ENCODE measurements around the gene ZNF385B.

The ZNF385B gene

GRCh38 chr2:179533875-179534274 lies 327.5 kb downstream of the ZNF385B start:
- no peaks in the 10 kb centered on the region for H3K36me3 ChIP-seq (ENCODE audit: control insufficient read depth, insufficient read depth, low read length)
- H3K27me3 ChIP-seq (replicated peaks; ENCODE audit: control insufficient read depth, insufficient read depth, low read length): no peaks in the 10 kb centered on the region
- DNase-seq (ENCODE audit: extremely low read depth, insufficient read length): no peak
- no peak for TF ChIP-seq CTCF (IDR thresholded peaks at IDR 0.05; ENCODE audit: insufficient read depth, low read length, poor library complexity, severe bottlenecking)
- H3K4me3 ChIP-seq (replicated peaks; ENCODE audit: low read depth, low read length): no peak overlapping the region

GRCh38 chr2:179532863-179533278 lies 328.5 kb downstream of the ZNF385B start:
- no peak overlapping the region for H3K4me3 ChIP-seq (replicated peaks; ENCODE audit: low read depth, low read length)
- no peaks in the 10 kb centered on the region for H3K27me3 ChIP-seq (replicated peaks; ENCODE audit: control insufficient read depth, insufficient read depth, low read length)
- TF ChIP-seq CTCF (IDR thresholded peaks at IDR 0.05; ENCODE audit: insufficient read depth, low read length, poor library complexity, severe bottlenecking): no peak
- no peak for DNase-seq (ENCODE audit: extremely low read depth, insufficient read length)
- no peaks in the 10 kb centered on the region for H3K36me3 ChIP-seq (ENCODE audit: control insufficient read depth, insufficient read depth, low read length)

DNA sequence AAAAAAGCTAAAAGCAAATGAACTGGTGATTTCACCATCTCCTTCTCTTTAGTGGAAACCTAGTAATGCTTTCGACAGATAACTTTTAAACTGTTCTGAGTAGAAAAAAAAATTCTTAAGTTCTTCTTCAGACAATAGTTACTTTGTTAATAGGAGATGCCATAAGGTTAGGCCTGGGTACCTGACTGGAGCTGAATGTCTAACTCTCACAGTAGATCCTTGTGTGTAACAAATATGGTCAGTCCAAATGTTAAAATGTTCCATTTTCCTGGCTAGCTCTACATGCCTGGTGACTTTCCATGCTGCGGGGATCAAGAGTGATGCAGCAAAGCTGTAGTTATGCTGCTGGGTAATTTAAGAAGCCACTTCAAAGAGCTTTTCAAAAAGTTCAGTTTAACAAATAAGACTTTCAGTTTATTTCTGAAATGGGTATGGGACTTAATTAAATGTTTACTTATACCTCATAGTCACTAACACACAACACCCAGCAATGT lies 332.8 kb downstream of the ZNF385B start:
- Histone ChIP-seq H3K36me3 (ENCODE audit: control insufficient read depth, insufficient read depth, low read length) (no peaks in the 10 kb centered on the region), H3K4me3 (replicated peaks; ENCODE audit: low read depth, low read length) (no peak overlapping the region), H3K27me3 (replicated peaks; ENCODE audit: control insufficient read depth, insufficient read depth, low read length) (no peaks in the 10 kb centered on the region)
- no peak for TF ChIP-seq CTCF (IDR thresholded peaks at IDR 0.05; ENCODE audit: insufficient read depth, low read length, poor library complexity, severe bottlenecking)
- no peak for DNase-seq (ENCODE audit: extremely low read depth, insufficient read length)

- Histone ChIP-seq H3K27me3 (replicated peaks; ENCODE audit: control insufficient read depth, insufficient read depth, low read length) (no peaks in the 10 kb centered on the region), H3K36me3 (ENCODE audit: control insufficient read depth, insufficient read depth, low read length) (no peaks in the 10 kb centered on the region), H3K4me3 (replicated peaks; ENCODE audit: low read depth, low read length) (no peak overlapping the region)
- no peak for DNase-seq (ENCODE audit: extremely low read depth, insufficient read length)
- no peak for TF ChIP-seq CTCF (IDR thresholded peaks at IDR 0.05; ENCODE audit: insufficient read depth, low read length, poor library complexity, severe bottlenecking)
Observed at GRCh38 chr2:179525340-179525739, 336.1 kb downstream of the ZNF385B start.

GRCh38 chr2:179524809-179525339 lies 336.5 kb downstream of the ZNF385B start:
- H3K36me3 ChIP-seq (ENCODE audit: control insufficient read depth, insufficient read depth, low read length): no peaks in the 10 kb centered on the region
- no peak for TF ChIP-seq CTCF (IDR thresholded peaks at IDR 0.05; ENCODE audit: insufficient read depth, low read length, poor library complexity, severe bottlenecking)
- H3K27me3 ChIP-seq (replicated peaks; ENCODE audit: control insufficient read depth, insufficient read depth, low read length): no peaks in the 10 kb centered on the region

DNA sequence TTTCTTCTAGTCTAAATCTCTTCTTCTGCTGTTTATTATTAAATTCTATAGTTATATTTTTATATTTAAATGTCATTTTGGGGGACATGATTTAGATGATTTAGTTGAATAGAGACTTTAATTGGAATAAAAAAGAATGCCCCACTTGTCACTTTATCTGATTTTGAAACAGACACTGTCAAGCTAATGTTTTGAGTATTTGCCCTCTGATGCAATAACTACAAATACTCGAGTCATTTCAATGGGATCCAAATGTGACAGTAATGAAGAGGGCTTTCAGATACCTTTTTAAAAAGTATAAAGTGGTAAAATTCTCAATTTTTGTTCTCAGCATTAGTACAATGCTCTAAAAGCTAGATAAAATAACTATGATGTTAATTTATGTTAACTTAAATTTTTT lies 339.5 kb downstream of the ZNF385B start:
- no peak for TF ChIP-seq CTCF (IDR thresholded peaks at IDR 0.05; ENCODE audit: insufficient read depth, low read length, poor library complexity, severe bottlenecking)
- H3K27me3 ChIP-seq (replicated peaks; ENCODE audit: control insufficient read depth, insufficient read depth, low read length): no peaks in the 10 kb centered on the region
- H3K4me3 ChIP-seq (replicated peaks; ENCODE audit: low read depth, low read length): no peak overlapping the region
- no peaks in the 10 kb centered on the region for H3K36me3 ChIP-seq (ENCODE audit: control insufficient read depth, insufficient read depth, low read length)
- no peak for DNase-seq (ENCODE audit: extremely low read depth, insufficient read length)

More at GRCh38 chr2:179524809-179525339, 336.5 kb downstream of the ZNF385B start:
- no peak for DNase-seq (ENCODE audit: extremely low read depth, insufficient read length)
- no peak overlapping the region for H3K4me3 ChIP-seq (replicated peaks; ENCODE audit: low read depth, low read length)
